NB4 (cell line): ENCODE results near the gene KCNAB1.

ENCODE experiments used
- MAX ChIP-seq: IDR thresholded peaks from 2 replicates; pipeline ENCODE4 v1.6.1; 2011; ENCODE audit warnings: low read depth, low read length
- POLR2A ChIP-seq: IDR thresholded peaks from 2 replicates; pipeline ENCODE4 v1.6.1; 2011; ENCODE audit warnings: mild to moderate bottlenecking; ENCODE audit not compliant: insufficient read length; ENCODE audit errors: extremely low read depth
- TF ChIP-seq, protein P1 (sequence below): IDR thresholded peaks from one replicate; pipeline ENCODE4 v1.5.1; 2012; ENCODE audit warnings: low read depth, low read length

GRCh38 chr3:156271995-156272719, 151.8 kb downstream of the KCNAB1 start:
- TF ChIP-seq POLR2A (no peak), MAX (no peak)
- TF ChIP-seq, protein P1, sequence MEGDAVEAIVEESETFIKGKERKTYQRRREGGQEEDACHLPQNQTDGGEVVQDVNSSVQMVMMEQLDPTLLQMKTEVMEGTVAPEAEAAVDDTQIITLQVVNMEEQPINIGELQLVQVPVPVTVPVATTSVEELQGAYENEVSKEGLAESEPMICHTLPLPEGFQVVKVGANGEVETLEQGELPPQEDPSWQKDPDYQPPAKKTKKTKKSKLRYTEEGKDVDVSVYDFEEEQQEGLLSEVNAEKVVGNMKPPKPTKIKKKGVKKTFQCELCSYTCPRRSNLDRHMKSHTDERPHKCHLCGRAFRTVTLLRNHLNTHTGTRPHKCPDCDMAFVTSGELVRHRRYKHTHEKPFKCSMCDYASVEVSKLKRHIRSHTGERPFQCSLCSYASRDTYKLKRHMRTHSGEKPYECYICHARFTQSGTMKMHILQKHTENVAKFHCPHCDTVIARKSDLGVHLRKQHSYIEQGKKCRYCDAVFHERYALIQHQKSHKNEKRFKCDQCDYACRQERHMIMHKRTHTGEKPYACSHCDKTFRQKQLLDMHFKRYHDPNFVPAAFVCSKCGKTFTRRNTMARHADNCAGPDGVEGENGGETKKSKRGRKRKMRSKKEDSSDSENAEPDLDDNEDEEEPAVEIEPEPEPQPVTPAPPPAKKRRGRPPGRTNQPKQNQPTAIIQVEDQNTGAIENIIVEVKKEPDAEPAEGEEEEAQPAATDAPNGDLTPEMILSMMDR: no peak
